ENCODE results near the gene EVPLL.
"Not testable (repeated sequence)": the region's sequence is repeated elsewhere in the genome, so short reads cannot be mapped to it uniquely, and the experiment has no call there.

- not testable (repeated sequence) for TF ChIP-seq RARB (CRISPR knock-in tag; IDR thresholded peaks at IDR 0.05); CSDC2 (CRISPR knock-in tag; IDR thresholded peaks at IDR 0.05); ZNF8 (CRISPR knock-in tag; IDR thresholded peaks at IDR 0.05); SNAI2 (CRISPR knock-in tag; IDR thresholded peaks at IDR 0.05); CREB5 (CRISPR knock-in tag; IDR thresholded peaks at IDR 0.05; ENCODE audit: low read depth); ZNF70 (CRISPR knock-in tag; IDR thresholded peaks at IDR 0.05); PATZ1 (CRISPR knock-in tag; IDR thresholded peaks at IDR 0.05; ENCODE audit: borderline replicate concordance); ZFP3 (CRISPR knock-in tag; IDR thresholded peaks at IDR 0.05); ESRRG (CRISPR knock-in tag; IDR thresholded peaks at IDR 0.05); ZNF565 (CRISPR knock-in tag; conservative IDR thresholded peaks at IDR 0.05; ENCODE audit: low read depth)
Measured at GRCh38 chr17:18388266-18388665, 10.7 kb downstream of the EVPLL start.
